Fibroblast of lung (primary cell): ENCODE results near the gene VTI1A. TPM values are rescaled to one million over a fixed set of nuclear protein-coding genes. Genes with fewer than 3 reads are reported as not detected.

Experiments used
- DNase-seq, 2 donors: peaks; one replicate each; pipeline versions ENCODE4 v3.0.0 to v3.0.0-alpha.2; 2010; ENCODE audit warnings: low read depth in 2 of 2
- H2AFZ ChIP-seq: 2 replicates; pipeline ENCODE4 v1.5.1; 2012; ENCODE audit warnings: low read length, control low read depth, inconsistent platforms
- H3K27ac ChIP-seq: 2 replicates; pipeline ENCODE4 v1.5.1; 2011; ENCODE audit warnings: low read length, control low read depth; ENCODE audit not compliant: insufficient read depth
- H3K27me3 ChIP-seq: 2 replicates; pipeline ENCODE4 v1.5.1; 2011; ENCODE audit warnings: mild to moderate bottlenecking, low read length; ENCODE audit not compliant: control insufficient read depth, insufficient read depth
- H3K36me3 ChIP-seq: 2 replicates; pipeline ENCODE4 v1.5.1; 2011; ENCODE audit warnings: low read length; ENCODE audit not compliant: control insufficient read depth, insufficient read depth
- H3K4me1 ChIP-seq: 2 replicates; pipeline ENCODE4 v1.5.1; 2011; ENCODE audit warnings: low read length; ENCODE audit not compliant: control insufficient read depth, insufficient read depth; ENCODE audit errors: extremely low read depth
- H3K4me2 ChIP-seq: 2 replicates; pipeline ENCODE4 v1.5.1; 2011; ENCODE audit warnings: low read length, control low read depth; ENCODE audit not compliant: insufficient read depth; ENCODE audit errors: extremely low read depth
- H3K4me3 ChIP-seq, 4 experiments: fragments of 200-600 bp in 1 of 4; sonication (generic) in 1 of 4; replicated peaks in 1 of 4; 2 replicates each; pipeline ENCODE4 v1.5.1; 2011 to 2016; ENCODE audit warnings: low read length in 4 of 4, low read depth in 3 of 4, mild to moderate bottlenecking in 3 of 4, control low read depth in 2 of 4, inconsistent platforms in 1 of 4, mixed read lengths in 1 of 4; ENCODE audit not compliant: insufficient read depth in 1 of 4; ENCODE audit errors: control extremely low read depth in 1 of 4
- H3K79me2 ChIP-seq: 2 replicates; pipeline ENCODE4 v1.5.1; 2012; ENCODE audit warnings: mild to moderate bottlenecking, low read length, inconsistent platforms; ENCODE audit not compliant: control insufficient read depth, insufficient read depth
- H3K9ac ChIP-seq: 2 replicates; pipeline ENCODE4 v1.5.1; 2011; ENCODE audit warnings: mild to moderate bottlenecking, low read length, control low read depth; ENCODE audit not compliant: insufficient read depth
- H3K9me3 ChIP-seq: 2 replicates; pipeline ENCODE4 v1.5.1; 2012; ENCODE audit warnings: low read depth, low read length; ENCODE audit not compliant: control insufficient read depth, insufficient read depth
- H4K20me1 ChIP-seq: 2 replicates; pipeline ENCODE4 v1.5.1; 2011; ENCODE audit warnings: low read length; ENCODE audit not compliant: control insufficient read depth, insufficient read depth; ENCODE audit errors: extremely low read depth
- CTCF ChIP-seq, 2 donors: IDR thresholded peaks in 1 of 2; conservative IDR thresholded peaks in 1 of 2; 1 replicate in 1 of 2; 2 replicates in 1 of 2; pipeline ENCODE4 v1.5.1; 2011 to 2012; ENCODE audit warnings: low read length in 2 of 2, control low read depth in 1 of 2, inconsistent platforms in 1 of 2, low read depth in 1 of 2, mild to moderate bottlenecking in 1 of 2
- EZH2 ChIP-seq: IDR thresholded peaks from 2 replicates; pipeline ENCODE4 v1.5.1; 2012; ENCODE audit warnings: low read length, control low read depth, mild to moderate bottlenecking; ENCODE audit errors: missing control alignments
- polyA plus RNA-seq, 2 donors: library from polyadenylated mRNA; depleted of rRNA in 1 of 2; stranded (reverse) in 1 of 2; unstranded in 1 of 2; fragments of >200 nt; gene quantifications; 2 replicates each; pipeline ENCODE4 v1.2.1, GENCODE V29; 2011 to 2012; ENCODE audit warnings: missing spikeins in 1 of 2
- total RNA-seq: library from RNA; depleted of rRNA; stranded (reverse); fragments of >200 nt; gene quantifications from 2 replicates; pipeline ENCODE4 v1.2.1, GENCODE V29; 2014

The VTI1A gene
- total and polyA plus RNA-seq, 2 donors (not counting 1 experiment from before 2014, with no cell fraction given): 19.1 to 30.9 TPM

DNA sequence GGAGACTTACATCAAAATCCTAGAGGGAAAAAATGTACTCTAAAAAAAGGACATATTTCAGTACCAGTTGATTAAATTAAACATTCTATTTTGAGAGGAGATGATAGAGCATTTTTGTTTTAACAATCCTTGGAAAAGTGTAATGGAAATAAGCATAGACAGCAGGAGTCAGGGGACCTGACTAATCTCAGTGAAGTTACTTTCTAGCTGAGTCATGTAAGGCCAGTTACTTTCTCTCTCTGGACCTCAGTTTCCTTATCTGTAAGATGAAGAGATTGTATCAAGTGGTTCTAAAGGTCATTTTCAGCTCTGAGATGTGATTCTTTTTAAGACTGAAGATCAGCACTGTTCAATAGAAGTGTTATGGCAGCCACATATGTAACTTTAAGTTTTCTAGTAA lies 44.1 kb downstream of the VTI1A start:
- Histone ChIP-seq H3K9me3 (no peaks in the 10 kb centered on the region), H3K36me3 (no peaks in the 10 kb centered on the region), H2AFZ (no peak overlapping the region), H3K4me1 (no peaks in the 10 kb centered on the region), H3K27me3 (no peaks in the 10 kb centered on the region), H3K9ac (no peak overlapping the region), H3K4me2 (peak overlapping the region; percentile 67), H3K79me2 (no peaks in the 10 kb centered on the region), H3K4me3 (no peak overlapping the region), H3K27ac (no peak overlapping the region), H4K20me1 (no peaks in the 10 kb centered on the region)
- DNase-seq: peak; percentile 8 to 56
- TF ChIP-seq EZH2 (no peak), CTCF (conservative IDR thresholded peaks at IDR 0.05 in 1 of 2, IDR thresholded peaks at IDR 0.05 in 1 of 2; ENCODE audit: low read depth in 1 of 2, low read length in 2 of 2) (no peak)

- Histone ChIP-seq H4K20me1 (no peaks in the 10 kb centered on the region), H3K4me3 (no peak overlapping the region), H3K79me2 (no peaks in the 10 kb centered on the region), H3K9ac (no peak overlapping the region), H3K36me3 (no peaks in the 10 kb centered on the region), H3K4me1 (no peaks in the 10 kb centered on the region), H2AFZ (no peak overlapping the region), H3K27ac (no peak overlapping the region), H3K4me2 (no peak overlapping the region), H3K9me3 (no peaks in the 10 kb centered on the region), H3K27me3 (no peaks in the 10 kb centered on the region)
- no peak for DNase-seq
- TF ChIP-seq CTCF (conservative IDR thresholded peaks at IDR 0.05 in 1 of 2, IDR thresholded peaks at IDR 0.05 in 1 of 2; ENCODE audit: low read depth in 1 of 2, low read length in 2 of 2): no peak
- no peak for TF ChIP-seq EZH2
Measured at GRCh38 chr10:112492736-112493135, 45.7 kb downstream of the VTI1A start.

GRCh38 chr10:112497347-112497950 lies 50.4 kb downstream of the VTI1A start:
- Histone ChIP-seq H3K27ac (no peak overlapping the region), H3K27me3 (no peaks in the 10 kb centered on the region), H3K36me3 (no peaks in the 10 kb centered on the region), H3K4me3 (no peak overlapping the region), H4K20me1 (no peaks in the 10 kb centered on the region), H3K79me2 (no peaks in the 10 kb centered on the region), H3K9me3 (no peaks in the 10 kb centered on the region), H3K4me2 (no peak overlapping the region), H3K4me1 (no peaks in the 10 kb centered on the region), H3K9ac (no peak overlapping the region), H2AFZ (no peak overlapping the region)
- TF ChIP-seq EZH2 (no peak), CTCF (conservative IDR thresholded peaks at IDR 0.05 in 1 of 2, IDR thresholded peaks at IDR 0.05 in 1 of 2; ENCODE audit: low read depth in 1 of 2, low read length in 2 of 2) (no peak)
- DNase-seq: peak in 1 of 2 donors; percentile 11
